GM19025 (cell line): Measurements from ENCODE around the gene LSM14A.
"Not testable (repeated sequence)": the region's sequence is repeated elsewhere in the genome, so short reads cannot be mapped to it uniquely, and the experiment has no call there.

Experiments
- ATAC-seq: cut with Tn5 transposase; IDR thresholded peaks from one replicate; pipeline ENCODE4 v1.9.1; 2021; ENCODE audit warnings: mild to moderate bottlenecking, low read depth, moderate library complexity; ENCODE audit not compliant: unreplicated experiment

LSM14A gene

DNA sequence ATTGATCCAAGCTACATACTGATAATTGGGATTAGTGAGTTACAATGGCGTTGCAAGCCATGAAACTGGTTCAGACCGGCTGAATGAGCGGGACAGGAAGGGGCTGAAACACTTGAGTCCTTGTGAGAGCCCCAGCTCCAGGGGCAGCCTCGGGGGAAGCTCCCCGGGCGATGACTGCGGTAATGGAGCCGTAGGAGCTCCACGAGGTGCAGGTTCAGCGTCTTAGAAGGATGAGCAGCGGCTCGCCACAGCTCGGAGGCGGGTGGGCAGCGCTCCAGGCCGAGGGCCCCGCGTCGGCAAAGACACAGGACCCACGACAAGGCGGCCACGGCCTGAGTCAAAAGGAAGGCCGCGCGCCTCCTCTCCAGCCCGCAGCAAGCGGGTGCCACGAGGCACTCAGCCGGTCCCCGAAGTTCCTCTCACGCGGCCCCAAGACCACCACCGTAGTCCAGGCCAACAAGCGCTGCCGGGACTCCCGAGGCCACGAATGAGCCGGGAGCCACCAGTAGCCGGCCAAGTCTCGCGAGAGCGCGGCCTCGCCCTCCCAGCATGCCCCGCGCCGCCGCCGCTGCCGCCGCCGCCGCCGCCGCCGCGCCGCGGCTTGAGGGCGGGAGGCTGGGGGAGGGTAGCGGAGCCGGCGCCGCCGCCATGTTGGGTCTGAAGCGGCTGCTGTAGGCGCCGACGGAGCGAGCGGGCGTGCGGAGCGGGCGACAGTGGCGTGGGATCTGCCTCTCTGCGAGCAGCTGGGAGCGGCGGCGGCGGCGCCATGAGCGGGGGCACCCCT lies at the start of gene LSM14A:
Gene LSM14A, plus strand, starts transcription at position 628 of the 784 bp plus-strand sequence. Its CDS starts 139 bp downstream, at position 767.
- ATAC-seq, result peak; percentile 72

DNA sequence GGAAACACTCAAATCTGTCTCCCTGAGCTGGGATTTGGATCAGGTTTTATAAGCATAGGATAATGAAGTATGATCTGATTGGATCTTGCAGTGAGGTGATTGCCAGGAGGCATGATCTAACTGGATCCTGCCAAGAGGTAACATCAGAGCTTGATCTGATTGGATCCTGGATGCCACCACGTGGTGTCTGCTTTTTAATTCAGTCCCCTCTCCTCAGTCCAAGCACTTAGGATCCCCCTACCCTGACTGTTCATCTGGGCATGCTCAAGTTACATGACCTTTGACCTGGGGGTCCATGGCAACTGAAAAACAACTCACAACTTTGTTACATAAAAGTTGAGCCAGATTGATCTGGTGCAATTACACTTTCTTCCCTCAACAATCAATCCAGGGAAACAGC lies 47.5 kb upstream of the LSM14A start:
- ATAC-seq, result no peak

GRCh38 chr19:34126966-34127365 lies 45.3 kb upstream of the LSM14A start:
- no peak for ATAC-seq

GRCh38 chr19:34127684-34128189 lies 44.6 kb upstream of the LSM14A start:
- ATAC-seq, result no peak

- no peak for ATAC-seq
Measured at GRCh38 chr19:34128558-34129250, 43.6 kb upstream of the LSM14A start.

- ATAC-seq, result no peak
Measured at GRCh38 chr19:34131100-34131499, 41.2 kb upstream of the LSM14A start.

- ATAC-seq, result not testable (repeated sequence)
Measured at GRCh38 chr19:34132145-34132544, 40.2 kb upstream of the LSM14A start.

DNA sequence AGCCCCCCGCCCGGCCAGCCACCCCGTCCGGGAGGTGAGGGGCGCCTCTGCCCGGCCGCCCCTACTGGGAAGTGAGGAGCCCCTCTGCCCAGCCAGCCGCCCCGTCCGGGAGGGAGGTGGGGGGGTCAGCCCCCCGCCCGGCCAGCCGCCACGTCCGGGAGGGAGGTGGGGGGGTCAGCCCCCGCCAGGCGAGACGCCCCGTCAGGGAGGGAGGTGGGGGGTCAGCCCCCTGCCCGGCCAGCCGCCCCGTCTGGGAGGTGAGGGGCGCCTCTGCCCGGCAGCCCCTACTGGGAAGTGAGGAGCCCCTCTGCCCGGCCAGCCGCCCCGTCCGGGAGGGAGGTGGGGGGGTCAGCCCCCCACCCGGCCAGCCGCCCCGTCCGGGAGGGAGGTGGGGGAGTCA lies 39.6 kb upstream of the LSM14A start:
- ATAC-seq, result not testable (repeated sequence)

DNA sequence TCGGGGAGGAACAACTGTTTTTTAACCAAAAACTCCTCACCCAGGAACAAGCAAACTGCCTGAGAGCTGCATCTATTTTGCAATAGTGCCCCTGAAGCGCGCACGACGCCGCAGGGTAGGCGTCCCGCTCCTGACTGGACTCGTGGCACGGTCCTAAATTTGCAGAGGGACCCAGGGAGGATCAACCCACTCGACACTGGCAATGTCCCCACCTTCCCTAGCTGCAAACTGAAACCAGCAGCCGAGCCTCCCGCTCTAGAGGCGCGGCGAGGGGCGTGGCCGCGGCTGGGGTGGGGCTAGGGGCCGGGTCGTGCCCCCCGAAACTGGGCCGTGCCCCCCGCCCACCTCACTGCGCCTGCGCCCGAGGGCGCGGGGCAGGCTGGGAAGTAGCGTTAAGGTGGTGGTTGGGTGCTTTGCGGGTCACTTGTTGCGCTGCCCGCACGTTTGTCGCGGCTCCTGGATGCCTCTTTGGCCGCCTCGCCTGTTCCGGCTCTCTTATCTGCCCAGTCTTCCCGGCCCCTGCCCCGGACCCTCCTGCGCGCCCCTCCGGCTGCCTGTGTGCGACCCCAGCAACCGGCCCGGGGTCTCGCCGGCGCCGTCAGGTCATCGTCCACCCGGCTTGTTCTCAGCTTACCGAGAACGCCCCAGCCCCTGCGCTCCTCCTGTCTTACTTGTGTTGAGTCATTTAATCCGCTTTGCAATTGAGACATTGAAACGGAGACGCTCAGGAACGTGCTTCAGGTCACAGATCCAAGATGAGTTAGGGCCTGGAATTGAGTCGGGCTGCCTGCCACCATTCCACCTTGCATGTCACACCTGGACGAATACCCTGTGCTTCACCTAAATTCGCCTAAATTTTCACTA lies 37.9 kb upstream of the LSM14A start:
- ATAC-seq, result peak; percentile 89

- ATAC-seq, result no peak
Measured at GRCh38 chr19:34135054-34135800, 37.1 kb upstream of the LSM14A start.

GRCh38 chr19:34135821-34136611 lies 36.3 kb upstream of the LSM14A start:
- no peak for ATAC-seq

GRCh38 chr19:34141025-34141424 lies 31.3 kb upstream of the LSM14A start:
- no peak for ATAC-seq

DNA sequence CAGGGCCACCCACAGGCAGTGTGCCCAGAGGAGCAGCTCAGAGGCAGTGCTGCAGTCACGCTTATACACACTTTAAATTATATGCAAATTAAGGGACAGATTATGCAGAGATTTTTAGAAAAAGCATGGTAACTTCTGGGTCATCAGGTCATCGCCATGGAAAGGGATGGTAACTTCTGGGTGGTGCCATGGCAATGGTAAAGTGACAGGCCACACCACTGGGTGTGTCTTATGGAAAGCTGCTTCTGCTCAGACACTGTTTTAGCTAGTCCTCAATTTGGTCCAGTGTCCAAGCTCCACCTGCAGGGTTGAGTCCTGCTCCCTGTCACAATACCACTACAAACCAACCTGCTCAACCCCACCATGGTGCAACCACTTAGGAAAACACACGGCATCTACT lies 29.9 kb upstream of the LSM14A start:
- no peak for ATAC-seq

DNA sequence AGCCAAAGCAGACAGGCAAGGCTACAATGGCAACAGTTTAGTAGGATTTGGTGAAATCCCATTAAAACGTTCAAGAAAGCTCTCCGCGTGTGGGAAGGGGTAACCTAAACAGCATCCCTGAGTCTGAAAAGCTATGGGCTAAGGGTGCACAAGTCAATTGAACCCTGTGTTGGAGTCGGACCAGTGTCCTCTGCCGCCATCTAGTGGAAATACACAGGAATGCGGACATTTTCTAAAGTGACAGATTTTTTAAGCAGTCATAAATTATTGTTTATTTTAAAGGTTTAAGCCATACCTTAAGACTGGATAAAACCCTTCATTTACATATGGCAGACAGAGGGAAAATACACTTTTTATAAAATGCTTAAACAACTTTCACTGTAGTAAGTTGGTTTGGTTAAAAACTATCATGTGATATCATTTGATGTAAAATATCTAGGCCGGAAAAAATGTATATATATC lies 26.5 kb upstream of the LSM14A start:
- ATAC-seq, result no peak

- no peak for ATAC-seq
Measured at GRCh38 chr19:34148658-34149185, 23.6 kb upstream of the LSM14A start.

DNA sequence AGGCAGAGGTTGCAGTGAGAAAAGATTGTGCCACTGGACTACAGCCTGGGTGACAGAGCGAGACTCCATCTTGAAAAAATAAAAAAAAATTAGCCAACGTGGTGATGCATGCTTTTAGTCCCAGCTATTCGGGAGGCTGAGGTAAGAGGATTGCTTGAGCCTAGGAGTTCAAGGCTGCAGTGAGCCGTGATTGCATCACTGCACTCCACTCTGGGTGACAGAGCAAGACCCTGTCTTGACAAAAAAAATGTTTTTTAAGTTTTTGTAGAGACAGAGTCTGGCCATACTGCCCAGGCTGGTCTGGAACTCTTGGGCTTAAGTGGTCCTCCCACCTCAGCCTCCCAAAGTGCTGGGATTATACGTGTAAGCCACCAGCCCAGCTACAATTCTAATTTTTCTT lies 22.4 kb upstream of the LSM14A start:
- ATAC-seq, result no peak

DNA sequence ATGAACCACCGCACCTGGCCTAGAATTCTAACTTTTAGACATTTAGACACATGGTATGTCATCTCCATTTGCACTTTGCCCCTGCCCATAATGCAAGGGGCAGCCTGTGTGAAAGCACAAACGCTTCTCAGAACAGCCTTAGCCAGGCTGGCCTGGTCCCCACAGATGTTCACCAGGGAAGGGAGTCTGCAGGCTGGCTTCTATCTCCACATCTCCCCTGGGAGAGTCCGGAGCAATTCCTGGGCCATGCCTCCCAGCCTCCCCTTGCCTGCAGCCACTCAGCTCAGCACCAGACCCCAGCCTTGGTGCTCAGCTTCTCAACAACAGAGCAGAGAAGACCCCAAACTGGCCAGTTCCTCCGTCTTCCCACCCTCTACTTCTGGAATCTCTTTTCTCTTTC lies 21.7 kb upstream of the LSM14A start:
- no peak for ATAC-seq

- ATAC-seq, result no peak
Measured at GRCh38 chr19:34151439-34151838, 20.9 kb upstream of the LSM14A start.

GRCh38 chr19:34154401-34154800 lies 17.9 kb upstream of the LSM14A start:
- ATAC-seq, result no peak
